NK-92 (cell line): Measurements from ENCODE around the gene SPDEF.

Source experiments
- DNase-seq: peaks from one replicate; lab custom pipeline; 2025; ENCODE audit not compliant: unreplicated experiment; lab: John Stamatoyannopoulos, UW

Gene SPDEF

DNA sequence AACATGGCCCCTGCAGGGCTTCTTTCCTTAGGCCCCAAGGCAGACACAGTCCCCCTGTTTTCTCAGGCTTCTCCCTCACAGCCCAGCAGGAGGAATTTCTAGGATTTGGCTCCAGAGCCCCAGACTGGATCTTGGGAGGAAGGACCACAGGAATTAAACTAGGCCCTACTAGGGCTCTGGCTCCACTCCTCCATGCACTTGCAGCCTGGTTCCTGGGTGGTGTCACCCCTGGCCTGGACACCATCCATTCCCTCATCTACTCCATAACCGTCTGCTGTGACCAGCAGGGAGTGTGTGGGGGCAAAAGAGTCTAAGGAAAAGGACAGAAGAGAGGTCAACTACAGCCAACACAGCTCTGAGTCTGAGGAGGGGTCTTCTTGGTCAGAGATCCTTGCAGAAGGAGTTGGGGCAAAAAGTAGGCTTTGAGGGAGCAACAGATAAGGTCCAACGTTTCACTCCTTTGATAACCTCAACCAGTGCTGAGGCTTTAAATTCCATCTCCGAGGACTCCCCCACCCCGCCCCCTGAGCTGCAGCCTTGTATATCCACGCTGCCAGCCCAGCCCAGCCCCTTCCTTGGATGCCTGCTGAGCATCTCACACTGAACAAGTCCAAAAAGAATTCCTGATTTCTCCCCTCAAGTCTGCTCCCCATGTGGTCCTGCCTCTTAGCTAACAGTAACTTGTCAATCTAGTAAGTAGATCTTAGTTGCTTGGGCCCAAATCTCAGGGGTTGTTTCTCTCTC lies 27.9 kb upstream of the SPDEF start:
- DNase-seq: no peak

DNA sequence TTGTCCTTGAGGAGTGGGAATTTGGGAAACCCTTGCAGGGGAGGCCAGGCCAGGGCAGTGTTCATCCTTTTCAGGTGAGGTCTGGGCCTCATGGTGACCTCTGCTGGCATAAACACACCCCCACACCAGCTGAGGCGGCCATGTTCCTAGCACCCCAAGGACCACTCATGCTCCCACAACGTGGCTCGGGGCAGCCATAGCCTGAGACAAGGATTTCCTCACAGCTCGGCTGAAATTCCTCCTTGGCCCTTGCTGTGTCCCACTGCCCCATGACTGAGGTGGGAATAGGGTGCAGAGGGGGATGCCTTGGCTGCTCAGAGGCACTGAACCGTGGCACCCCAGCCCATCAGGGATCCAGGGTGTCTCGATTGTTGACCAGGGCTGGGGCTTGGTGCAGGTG lies 27.3 kb upstream of the SPDEF start:
- DNase-seq: no peak

DNA sequence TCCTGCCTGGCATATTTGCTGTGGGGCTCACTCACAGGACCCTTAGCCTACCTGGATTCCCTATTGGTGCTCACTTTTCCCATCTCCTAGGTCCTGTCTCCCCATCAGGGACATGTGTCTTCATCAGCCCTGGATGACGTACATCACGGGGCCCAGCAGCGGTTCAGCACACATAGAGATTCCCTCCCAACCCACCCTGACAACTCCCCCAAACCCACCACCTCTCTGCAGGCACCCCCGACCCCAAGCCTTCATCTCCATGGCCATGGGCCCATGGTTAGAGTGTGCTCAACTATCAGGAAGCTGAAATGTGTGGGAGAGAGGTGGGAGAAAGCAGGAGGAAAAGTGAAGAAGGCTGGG lies 25.4 kb upstream of the SPDEF start:
- no peak for DNase-seq

DNA sequence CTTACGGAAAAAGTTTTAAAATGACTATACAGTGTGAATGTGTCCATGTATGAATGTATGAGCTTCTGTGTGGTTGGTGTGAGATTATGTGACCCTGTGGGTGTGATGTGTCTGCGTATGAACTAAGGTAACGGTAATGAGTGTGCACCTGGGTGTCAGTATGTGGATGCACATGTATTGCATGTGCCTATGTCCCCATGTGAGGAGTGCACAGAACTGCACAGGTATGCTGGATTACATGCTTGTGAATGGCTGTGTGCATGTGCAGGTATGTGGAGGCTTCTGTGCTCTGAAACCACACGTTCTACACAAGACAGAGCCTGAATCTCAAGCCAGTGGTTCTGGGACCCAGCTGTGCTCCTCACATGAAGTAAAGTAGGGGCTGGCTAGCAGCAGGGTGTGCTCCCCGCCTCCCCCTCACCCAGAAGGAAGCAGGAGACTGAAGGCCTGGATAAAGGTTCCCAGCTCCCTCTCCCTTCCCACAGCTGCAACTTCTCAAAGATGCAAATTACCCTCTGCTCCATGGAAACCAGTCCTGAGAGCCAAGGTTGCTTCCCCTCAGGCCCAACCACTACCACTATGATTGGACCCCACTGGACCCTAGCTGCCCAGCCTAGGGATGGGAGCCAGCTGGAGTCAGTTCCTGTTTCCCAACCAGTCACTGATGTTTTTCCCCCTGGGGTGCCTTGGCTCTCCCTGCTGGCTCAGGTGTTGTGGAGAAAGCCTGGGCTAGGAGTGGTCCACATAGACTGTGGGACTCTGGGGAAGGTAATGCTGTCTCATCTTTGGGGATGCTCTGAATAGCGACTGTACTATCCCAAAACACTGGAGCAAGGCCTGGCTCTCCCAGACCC lies 24.8 kb upstream of the SPDEF start:
- no peak for DNase-seq

DNA sequence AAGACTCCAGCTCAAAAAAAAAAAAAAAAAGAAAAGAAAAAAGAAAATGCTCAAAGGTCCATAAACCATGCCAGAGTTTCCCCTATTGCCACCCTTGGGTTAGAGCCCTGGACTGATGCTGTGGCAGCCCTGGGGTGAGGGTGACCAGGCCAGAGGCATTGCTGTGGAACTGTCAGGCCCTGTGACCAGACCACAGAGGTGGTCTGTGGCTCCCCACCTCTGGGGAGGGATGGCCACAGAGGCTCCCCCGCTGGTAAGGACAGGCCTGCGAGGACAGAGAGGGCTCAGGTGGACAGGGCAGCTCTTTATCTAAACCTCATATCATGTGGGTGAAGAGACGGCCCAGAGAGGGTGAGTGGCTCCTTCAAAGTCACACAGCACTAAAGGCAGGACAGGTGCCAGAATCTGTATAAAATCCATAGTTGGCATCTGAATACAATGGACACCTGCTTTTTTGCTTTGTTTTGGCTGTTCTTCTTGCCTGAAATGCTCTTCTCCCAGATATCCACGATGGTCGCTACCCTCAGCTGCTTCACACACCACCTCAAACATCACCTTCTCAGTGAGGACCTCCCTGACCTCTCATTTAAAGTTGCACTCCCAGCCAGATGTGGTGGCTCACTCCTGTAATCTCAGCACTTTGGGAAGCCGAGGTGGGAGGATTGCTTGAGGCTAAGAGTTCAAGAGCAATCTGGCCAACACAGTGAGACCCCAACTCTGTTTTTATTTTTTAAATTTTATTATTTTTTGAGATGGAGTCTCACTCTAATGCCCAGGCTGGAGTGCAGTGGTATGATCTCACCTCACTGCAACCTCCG lies 22.5 kb upstream of the SPDEF start:
- no peak for DNase-seq

DNA sequence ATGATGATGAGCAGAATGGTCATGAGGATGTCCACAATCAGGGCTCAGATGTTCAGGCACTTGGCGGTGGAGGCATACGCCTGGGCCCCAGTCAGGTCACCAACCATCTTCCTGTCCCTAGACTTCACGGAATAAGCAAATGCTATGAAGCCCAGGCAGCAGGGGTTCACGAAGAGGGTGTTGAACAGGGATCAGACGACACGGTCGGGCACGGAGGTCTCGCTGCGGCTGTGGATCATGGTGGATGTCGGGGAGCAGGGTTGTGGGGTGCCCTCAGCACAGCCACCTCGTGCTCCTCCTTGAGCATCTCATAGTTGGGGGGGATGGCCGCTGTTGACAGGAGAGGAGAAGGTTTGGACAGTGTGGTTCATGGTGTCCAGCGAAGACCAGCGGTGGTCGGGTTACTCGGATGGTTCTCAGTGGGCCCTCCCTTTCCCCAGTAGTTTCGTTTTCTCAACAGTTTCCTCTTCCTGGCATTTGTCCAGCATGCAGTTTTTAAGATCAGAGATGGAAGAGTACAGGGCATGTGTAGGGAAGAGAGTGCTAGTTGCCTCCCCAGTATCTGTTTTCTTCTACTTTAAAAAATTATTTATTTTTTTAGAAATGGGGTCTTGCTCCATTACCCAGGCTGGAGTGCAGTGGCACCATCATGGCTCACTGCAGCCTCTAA lies 20.3 kb upstream of the SPDEF start:
- DNase-seq: no peak

DNA sequence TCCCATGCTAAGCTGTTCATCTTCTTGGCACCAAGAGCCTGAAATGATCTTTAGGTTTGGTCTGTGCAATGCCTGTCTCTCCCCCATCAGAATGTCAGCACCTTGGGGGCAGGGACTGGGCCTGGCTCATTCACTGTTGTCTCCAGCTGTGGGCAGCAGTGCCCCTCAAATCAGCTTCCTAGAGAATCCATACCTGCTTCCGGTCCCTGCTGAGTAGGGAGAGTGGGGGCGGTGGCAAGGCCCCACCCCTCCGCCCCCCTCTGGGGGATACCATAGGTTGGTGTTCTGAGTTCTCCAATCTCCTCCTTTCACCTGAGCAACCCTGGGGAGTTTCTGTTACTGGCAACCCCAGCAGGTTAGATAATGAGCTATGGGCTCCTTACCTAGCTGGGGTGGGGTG lies 19.2 kb upstream of the SPDEF start:
- DNase-seq: no peak

DNA sequence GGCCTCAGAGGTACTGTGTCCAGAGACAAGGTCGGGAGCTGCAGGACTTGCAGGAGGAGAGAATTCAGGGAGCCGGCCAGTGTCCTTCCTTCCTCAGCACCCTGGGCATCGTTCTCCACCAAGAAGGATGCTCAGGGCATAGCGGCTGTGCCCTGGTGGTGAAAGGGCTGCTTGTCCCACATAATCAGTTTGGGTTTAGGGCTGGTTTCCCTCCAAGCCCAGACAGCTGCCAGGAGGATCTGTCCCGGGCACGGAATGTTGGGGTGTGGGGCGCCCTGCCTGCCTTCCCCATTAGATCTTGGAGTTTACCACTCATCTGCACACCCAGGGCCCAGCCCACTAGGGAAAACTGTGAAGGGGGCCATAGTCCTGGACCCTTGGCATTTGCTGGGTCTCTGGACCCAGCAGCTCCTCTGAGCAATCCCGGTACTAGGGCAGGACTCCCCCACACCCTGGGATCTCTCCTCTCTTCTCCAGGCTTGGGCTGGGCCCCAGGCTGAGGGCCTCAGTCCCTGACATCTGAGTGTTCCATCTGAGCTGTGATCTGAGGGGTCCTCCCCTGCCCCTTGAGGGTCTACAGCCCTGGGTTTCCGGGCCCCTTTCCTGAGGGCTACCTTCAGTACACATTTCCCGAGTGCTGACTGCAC lies 18.6 kb upstream of the SPDEF start:
- DNase-seq: no peak

DNA sequence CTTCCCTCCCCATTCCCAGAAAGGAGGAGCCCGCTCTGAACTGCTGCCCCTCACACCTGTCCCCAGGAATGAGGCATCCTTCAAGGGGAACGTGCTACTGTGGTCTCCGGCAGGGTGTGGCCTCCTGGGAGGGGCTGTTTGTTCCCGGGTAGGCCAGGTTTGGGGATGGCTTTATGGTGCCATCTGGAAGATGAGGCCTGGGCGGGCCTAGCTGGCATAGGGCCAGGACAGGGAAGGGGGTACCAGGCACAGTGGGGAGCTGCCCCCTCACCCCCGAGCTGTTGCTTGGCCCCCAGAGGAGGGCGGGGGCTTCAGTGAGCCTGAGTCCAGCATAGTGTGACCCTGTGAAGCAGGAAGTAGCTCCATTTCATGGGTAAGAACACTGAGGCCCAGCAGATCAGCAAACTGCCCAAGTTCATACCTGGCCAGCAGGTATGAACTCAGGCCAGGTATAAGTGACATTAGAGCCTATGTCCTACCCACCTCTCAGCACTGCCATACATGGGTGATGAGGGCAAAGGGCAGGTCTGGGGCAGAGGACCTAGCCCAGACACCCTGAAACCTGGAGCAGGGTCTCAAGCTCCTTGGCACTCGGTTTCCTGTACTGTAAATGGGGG lies 17.5 kb upstream of the SPDEF start:
- DNase-seq: no peak

DNA sequence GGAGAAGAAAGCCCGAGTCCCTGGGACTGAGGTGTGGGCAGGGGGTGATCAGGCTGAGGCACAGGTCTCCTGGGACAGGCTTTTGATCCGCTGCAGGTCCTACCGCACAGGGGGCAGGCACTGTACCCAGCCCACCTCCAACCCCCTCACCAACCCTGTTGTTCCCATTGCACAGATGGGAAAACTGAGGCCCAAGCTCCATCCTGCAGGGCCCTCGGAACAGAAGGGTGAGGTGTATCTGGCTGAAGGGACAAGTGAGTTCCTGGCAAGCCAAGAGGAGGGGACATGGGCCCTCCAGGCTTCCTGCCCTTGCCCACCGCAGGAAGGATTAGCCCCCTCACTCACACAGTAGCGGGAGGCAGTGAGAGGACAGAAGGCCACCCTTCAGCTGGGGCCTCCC lies 16.5 kb upstream of the SPDEF start:
- DNase-seq: no peak

DNA sequence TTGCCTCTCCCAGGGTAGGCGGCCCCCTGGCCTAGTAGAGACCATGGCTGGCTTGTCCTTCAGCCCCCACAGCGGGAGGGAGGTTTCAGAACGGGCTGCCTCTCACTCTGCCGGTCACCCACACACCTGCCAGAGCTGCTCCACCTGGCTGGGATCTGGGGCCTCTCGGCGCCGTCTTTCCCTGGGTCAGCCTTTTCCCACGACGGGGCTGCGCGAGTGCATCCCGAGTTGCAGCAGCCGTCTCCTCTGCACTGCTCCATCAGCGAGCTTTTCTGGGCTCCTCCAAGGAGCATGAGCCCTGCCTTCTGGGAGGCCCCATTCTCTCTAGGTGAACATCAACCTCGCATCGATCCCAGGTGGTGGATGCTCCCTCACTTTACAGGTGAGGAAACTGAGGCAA lies 15.9 kb upstream of the SPDEF start:
- DNase-seq: no peak

DNA sequence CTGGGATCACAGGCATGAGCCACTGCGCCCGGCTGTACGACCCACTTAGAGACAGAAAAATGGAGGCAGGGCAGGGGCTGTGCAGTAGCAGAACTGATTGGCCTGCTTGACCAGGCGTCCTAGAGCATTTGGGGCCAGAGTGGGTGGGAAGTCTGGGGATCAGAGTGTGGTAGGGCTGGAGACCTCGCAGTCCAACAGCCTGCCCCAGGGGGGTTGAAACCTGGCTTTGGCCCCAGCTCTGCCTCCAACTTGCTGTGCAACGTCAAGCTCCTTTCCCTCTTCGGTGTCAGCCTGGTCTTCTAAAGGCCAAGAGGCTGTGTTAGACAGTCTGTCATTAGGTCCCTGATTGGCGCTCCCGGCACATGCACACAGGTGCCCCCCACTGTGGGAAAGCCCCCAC lies 15.3 kb upstream of the SPDEF start:
- DNase-seq: no peak

DNA sequence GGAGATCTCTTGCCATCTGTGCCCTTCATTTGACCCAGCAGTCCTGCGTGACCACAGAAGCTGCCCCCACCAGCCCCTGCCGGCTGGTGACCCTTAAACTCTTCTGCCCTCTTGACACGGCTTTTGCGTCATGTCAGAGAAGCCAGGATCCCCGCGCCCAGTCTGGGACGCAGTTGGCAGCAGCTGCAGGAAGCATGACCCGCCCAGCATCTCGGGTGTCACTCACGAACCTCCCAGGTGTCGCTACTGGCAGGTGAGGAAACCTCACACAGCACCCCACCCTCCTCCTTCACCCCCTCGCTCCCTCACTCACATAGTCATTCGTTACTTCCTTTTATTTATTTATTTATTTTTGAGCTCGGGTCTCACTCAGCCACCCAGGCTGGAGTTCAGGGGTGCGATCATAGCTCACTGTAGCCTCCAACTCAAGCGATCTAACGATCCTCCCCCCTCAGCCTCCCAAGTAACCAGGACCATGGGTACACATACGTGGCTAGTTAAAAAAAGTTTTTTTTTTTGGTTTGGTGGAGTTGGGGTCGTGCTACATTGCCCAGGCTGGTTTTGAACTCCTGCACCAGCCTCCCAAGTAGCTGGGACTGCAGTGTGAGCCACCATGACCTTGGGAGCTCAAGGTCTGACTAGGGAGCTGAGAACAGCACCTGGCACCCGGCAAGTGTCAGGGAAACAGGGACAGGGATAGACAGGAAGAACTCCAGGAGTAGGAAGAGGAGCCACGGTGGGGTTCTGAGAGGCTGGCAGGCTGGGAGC lies 14.1 kb upstream of the SPDEF start:
- DNase-seq: no peak

DNA sequence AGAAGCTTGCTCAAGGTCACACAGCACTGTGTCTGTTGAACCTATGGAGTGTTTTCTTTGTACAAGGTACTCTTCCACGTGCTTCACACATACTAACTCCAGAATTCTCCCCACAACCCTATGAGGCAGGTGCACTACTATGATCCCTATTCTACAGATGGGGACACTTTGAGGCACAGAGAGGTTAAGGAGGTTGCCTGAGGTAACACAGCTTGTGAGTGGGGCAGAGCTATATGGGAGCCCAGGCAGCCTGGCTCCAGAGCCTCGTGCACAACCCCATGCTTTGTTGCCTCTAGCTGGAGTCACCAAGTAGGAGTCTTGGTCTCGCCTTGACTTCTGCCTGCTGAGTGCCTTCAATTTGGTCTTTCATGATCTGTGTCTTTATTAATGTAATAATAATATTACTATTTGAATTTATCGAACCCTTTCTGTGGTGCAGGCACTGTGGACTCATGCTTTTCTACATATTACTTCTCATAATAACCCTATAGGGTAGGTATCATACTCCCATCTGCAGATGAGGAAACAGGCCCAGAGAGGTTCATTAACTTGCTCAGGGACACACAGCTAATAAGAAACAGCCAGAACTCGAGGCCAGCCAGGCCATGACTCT lies 13.3 kb upstream of the SPDEF start:
- no peak for DNase-seq

DNA sequence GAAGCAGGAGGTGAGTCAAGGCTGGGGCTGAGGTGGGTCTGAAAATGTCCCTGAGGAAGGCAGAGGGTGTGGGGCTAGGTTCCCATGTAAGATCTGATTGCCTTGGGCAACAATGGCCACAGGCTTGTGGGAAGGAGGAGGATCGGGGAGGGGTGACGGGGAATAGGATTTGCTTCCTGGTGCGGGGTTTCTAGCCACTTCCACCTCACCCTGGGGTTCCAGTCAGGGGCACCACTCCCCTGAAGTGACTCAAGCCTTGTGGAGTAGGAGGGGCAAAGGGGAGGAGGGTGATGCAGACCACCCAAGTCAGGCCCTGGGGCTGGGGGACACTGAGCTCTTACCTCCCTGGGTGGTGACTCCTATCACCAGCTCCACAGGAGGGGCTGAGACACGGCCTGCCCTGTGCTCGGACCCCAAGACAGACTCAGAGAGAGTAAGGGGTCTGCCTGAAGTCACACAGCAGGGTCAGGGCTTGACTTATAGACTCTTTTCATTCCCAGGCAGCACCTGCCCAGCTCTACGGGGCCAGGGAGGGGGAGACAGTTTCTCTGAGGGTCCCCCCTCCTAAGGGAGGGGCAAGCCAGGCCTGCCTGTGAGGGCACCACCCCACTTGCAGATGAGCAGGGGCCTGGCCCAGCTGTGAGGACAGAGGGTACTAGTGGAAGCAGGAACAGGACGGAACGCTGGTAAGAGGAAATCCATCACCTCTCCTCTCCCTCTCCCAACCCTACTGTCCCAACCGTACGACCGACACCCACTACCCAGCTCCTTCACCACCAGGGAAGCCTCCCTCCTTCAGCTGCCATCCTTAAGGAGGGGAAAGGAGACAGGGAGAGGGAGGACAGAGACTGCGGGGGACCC lies 12.4 kb upstream of the SPDEF start:
- DNase-seq: no peak

DNA sequence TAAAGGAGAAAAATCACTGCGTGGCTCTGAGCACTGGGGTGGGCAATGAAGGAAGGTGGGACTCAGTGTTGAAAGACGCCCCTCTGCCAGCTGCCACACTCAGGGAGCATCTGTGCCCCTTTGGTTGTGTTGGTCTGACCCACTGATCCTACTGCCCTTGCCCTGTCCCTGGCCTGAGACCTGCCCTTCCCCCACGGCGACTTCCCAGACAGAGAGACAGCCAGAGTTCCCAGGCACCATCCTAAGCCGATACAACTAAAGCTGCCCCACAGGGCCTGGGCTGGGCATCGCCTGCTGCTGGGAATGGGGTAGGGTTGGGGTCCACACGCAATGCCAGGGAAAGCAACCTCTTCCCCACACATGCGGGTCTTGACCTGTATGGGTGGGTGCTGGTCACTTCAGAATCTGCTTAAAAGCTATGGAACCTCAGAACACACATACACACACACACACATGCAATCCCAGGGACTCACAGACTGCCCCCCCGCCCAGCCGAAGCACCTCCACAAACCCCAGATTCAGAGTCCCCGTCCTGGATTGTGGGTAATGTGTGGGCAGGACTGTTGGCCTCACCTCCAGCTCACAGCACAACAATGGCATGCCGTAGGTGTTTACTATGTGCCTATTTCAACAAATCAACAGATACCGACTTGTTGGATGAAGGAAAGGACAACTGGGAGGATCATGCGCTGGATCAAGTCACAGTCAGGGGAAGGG lies 10.9 kb upstream of the SPDEF start:
- DNase-seq: no peak

DNA sequence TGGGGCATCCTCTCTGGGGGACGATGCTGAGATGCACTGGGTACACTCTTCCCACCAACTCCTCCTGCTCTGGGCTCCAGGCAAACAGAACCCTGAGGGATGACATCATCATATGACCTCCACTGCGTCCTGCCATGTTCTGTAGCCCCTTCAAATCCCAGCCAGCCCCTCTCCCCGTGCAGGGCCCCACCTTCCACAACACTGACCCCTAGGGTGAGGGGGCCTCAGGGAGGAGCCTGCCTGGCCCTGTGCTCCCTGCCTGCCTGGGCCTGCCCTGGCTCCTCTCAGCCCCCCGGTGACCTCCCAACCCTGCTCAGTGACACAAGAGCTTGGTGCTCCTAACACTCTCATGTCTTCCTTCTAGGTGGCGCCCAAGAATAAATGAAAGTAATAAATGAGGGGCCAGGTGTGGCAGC lies 9.6 kb upstream of the SPDEF start:
- no peak for DNase-seq

DNA sequence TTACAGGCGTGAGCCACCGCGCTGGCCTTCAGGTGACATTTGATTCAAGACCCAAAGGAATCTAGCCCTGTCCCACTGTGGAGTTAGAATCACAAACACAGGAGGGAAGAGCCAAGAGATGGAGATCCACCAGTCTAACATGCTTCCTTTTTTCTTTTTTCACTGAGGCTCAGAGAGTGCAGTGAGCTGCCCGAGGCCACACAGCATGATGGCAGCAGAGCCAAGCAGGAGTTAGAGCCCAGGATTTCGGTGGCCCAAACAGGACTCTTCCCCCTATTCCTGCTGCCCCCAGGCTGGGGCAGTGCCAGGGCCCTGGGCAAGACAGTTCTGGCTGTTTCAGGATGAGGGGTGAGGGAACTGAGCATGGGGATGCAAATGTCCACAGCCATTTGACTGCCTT lies 8.1 kb upstream of the SPDEF start:
- DNase-seq: no peak
